Measurements from ENCODE around the gene SLC35F4. TPM values are rescaled to one million over a fixed set of nuclear protein-coding genes. Genes with fewer than 3 reads are reported as not detected.

Gene SLC35F4
- total RNA-seq, 1 experiment from 2014 or later: not detected

DNA sequence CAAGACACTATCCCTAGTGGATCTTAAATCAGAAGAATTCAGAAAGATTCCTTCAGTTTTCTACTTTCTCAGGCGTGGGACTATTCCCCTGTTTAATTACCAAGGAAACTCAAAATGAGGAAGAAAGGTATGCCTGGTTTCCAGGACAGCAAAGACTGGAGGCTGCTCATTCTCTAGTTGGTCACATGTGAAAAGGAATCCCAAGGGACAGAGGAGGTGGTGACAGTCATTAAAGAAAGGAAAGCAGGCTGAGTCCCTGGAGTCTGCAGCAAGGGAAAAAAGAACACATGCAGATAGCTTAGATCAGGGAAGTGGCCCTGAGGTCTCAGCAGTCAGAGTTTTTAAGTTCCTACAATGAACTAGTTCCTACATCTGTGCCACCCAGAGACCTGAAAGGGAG lies 206.8 kb downstream of the SLC35F4 start:
- Histone ChIP-seq H3K9me3 (no peaks in the 10 kb centered on the region), H3K36me3 (ENCODE audit: control insufficient read depth, insufficient read depth, low read length) (no peaks in the 10 kb centered on the region), H3K27me3 (replicated peaks; ENCODE audit: control insufficient read depth, insufficient read depth, low read length) (no peaks in the 10 kb centered on the region), H3K4me3 (ENCODE audit: low read depth, low read length) (no peak overlapping the region), H3K4me1 (no peaks in the 10 kb centered on the region)
- ChIA-PET POLR2A (no interaction called here), CTCF (no interaction called here)
- Mint-ChIP-seq H3K9me3 (ENCODE audit: unreplicated experiment) (no peaks in the 10 kb centered on the region), H3K36me3 (ENCODE audit: insufficient read depth, unreplicated experiment) (no peaks in the 10 kb centered on the region), H3K27ac (ENCODE audit: unreplicated experiment) (no peak overlapping the region), H3K4me1 (ENCODE audit: low read depth, unreplicated experiment) (no peaks in the 10 kb centered on the region), H3K4me3 (ENCODE audit: unreplicated experiment) (no peak overlapping the region), H3K27me3 (ENCODE audit: insufficient read depth, unreplicated experiment) (peaks cover 4% of the 10 kb centered on the region)
- DNase-seq: no peak
- intact Hi-C loops (cut with micrococcal nuclease; ENCODE audit: unreplicated experiment): no loop called here
- TF ChIP-seq, protein P1, sequence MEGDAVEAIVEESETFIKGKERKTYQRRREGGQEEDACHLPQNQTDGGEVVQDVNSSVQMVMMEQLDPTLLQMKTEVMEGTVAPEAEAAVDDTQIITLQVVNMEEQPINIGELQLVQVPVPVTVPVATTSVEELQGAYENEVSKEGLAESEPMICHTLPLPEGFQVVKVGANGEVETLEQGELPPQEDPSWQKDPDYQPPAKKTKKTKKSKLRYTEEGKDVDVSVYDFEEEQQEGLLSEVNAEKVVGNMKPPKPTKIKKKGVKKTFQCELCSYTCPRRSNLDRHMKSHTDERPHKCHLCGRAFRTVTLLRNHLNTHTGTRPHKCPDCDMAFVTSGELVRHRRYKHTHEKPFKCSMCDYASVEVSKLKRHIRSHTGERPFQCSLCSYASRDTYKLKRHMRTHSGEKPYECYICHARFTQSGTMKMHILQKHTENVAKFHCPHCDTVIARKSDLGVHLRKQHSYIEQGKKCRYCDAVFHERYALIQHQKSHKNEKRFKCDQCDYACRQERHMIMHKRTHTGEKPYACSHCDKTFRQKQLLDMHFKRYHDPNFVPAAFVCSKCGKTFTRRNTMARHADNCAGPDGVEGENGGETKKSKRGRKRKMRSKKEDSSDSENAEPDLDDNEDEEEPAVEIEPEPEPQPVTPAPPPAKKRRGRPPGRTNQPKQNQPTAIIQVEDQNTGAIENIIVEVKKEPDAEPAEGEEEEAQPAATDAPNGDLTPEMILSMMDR (IDR thresholded peaks at IDR 0.05; ENCODE audit: insufficient read depth in 1 of 2, low read depth in 1 of 2, low read length in 1 of 2, severe bottlenecking in 1 of 2, unreplicated experiment in 1 of 2): no peak
- BruUV-seq (replicated peaks): no TSS peak

DNA sequence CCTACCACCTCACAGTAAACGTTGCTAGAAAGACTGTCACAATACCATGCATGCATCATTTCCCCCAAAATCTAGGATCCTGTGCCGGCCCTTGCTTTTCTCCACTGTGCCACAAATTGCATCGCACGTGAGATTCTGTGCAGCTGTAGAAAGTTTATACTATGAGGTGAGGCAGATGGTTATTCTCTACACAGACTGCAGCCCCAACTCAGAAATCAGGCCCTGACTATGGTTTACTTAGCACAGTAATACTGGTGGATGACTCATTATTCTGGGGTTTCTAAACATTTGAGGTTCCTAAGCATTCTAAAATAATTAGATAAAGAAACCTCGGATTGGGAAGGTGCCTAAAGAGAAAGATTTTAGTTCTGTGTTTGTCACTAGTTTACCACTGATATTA lies 208.4 kb downstream of the SLC35F4 start:
- Mint-ChIP-seq H3K4me3 (ENCODE audit: unreplicated experiment) (no peak overlapping the region), H3K36me3 (ENCODE audit: insufficient read depth, unreplicated experiment) (no peaks in the 10 kb centered on the region), H3K4me1 (ENCODE audit: low read depth, unreplicated experiment) (no peaks in the 10 kb centered on the region), H3K9me3 (ENCODE audit: unreplicated experiment) (no peaks in the 10 kb centered on the region), H3K27ac (ENCODE audit: unreplicated experiment) (no peak overlapping the region), H3K27me3 (ENCODE audit: insufficient read depth, unreplicated experiment) (peaks cover 4% of the 10 kb centered on the region)
- no peaks in the 10 kb centered on the region for H3K9me3 ChIP-seq
- BruUV-seq (replicated peaks): no TSS peak
- no peak overlapping the region for H3K4me3 ChIP-seq (ENCODE audit: low read depth, low read length)
- no peaks in the 10 kb centered on the region for H3K36me3 ChIP-seq (ENCODE audit: control insufficient read depth, insufficient read depth, low read length)
- H3K27me3 ChIP-seq (replicated peaks; ENCODE audit: control insufficient read depth, insufficient read depth, low read length): no peaks in the 10 kb centered on the region
- H3K4me1 ChIP-seq: no peaks in the 10 kb centered on the region
- DNase-seq: no peak
- intact Hi-C loops (cut with micrococcal nuclease; ENCODE audit: unreplicated experiment): no loop called here
- ChIA-PET CTCF (no interaction called here), POLR2A (no interaction called here)
- TF ChIP-seq, protein P1 (IDR thresholded peaks at IDR 0.05; ENCODE audit: insufficient read depth in 1 of 2, low read depth in 1 of 2, low read length in 1 of 2, severe bottlenecking in 1 of 2, unreplicated experiment in 1 of 2): no peak

DNA sequence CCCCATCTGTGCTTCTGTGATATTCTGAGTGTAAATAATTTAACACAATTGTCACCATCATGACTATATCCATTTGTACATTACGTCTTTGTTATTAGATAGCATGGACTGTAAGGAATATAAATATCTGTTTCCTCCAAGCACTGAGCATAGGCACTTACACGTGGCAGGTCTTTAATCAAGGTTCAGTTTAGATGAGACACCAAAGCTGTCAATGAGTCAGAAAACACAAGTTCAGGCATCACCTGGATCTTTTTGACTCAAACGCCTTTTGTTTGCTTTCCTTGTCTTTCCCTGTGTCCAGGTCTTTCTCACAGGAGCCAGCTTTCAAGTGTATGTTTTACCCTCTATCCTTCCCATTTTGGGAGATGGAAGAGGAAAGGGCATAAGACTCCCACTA lies 209.0 kb downstream of the SLC35F4 start:
- Mint-ChIP-seq H3K27me3 (ENCODE audit: insufficient read depth, unreplicated experiment) (peaks cover 4% of the 10 kb centered on the region), H3K36me3 (ENCODE audit: insufficient read depth, unreplicated experiment) (no peaks in the 10 kb centered on the region), H3K4me3 (ENCODE audit: unreplicated experiment) (no peak overlapping the region), H3K9me3 (ENCODE audit: unreplicated experiment) (no peaks in the 10 kb centered on the region), H3K27ac (ENCODE audit: unreplicated experiment) (no peak overlapping the region), H3K4me1 (ENCODE audit: low read depth, unreplicated experiment) (no peaks in the 10 kb centered on the region)
- intact Hi-C loops (cut with micrococcal nuclease; ENCODE audit: unreplicated experiment): no loop called here
- no peaks in the 10 kb centered on the region for H3K36me3 ChIP-seq (ENCODE audit: control insufficient read depth, insufficient read depth, low read length)
- no peak overlapping the region for H3K4me3 ChIP-seq (ENCODE audit: low read depth, low read length)
- no peak for DNase-seq
- ChIA-PET CTCF (no interaction called here), POLR2A (no interaction called here)
- H3K9me3 ChIP-seq: no peaks in the 10 kb centered on the region
- TF ChIP-seq, protein P1 (IDR thresholded peaks at IDR 0.05; ENCODE audit: insufficient read depth in 1 of 2, low read depth in 1 of 2, low read length in 1 of 2, severe bottlenecking in 1 of 2, unreplicated experiment in 1 of 2): no peak
- no TSS peak for BruUV-seq (replicated peaks)
- no peaks in the 10 kb centered on the region for H3K27me3 ChIP-seq (replicated peaks; ENCODE audit: control insufficient read depth, insufficient read depth, low read length)
- no peaks in the 10 kb centered on the region for H3K4me1 ChIP-seq

Data from Caco-2 (cell line).